Kidney glomerular epithelial cell (primary cell): ENCODE results near the gene CD302.
"Not testable (repeated sequence)": the region's sequence is repeated elsewhere in the genome, so short reads cannot be mapped to it uniquely, and the experiment has no call there.

Experiments used
- DNase-seq: peaks from one replicate; lab custom pipeline; 2025; lab: John Stamatoyannopoulos, UW

CD302 gene

DNA sequence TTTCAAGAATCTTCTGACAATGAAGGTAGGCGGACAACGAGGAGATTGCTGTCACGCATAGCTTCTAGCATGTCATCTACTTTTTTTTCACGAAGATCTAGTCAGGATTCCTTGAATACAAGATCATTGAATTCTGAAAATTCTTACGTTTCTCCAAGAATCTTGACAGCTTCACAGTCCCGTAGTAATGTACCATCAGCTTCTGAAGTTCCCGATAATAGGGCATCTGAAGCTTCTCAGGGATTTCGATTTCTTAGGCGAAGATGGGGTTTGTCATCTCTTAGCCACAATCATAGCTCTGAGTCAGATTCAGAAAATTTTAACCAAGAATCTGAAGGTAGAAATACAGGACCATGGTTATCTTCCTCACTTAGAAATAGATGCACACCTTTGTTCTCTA, 49.9 kb downstream of the CD302 start:
- DNase-seq = no peak

GRCh38 chr2:159745237-159745636, 52.8 kb downstream of the CD302 start:
- DNase-seq = not testable (repeated sequence)

GRCh38 chr2:159744363-159744762, 53.6 kb downstream of the CD302 start:
- DNase-seq = peak; percentile 87

- no peak for DNase-seq
Measured at GRCh38 chr2:159742846-159743245, 55.2 kb downstream of the CD302 start.

DNA sequence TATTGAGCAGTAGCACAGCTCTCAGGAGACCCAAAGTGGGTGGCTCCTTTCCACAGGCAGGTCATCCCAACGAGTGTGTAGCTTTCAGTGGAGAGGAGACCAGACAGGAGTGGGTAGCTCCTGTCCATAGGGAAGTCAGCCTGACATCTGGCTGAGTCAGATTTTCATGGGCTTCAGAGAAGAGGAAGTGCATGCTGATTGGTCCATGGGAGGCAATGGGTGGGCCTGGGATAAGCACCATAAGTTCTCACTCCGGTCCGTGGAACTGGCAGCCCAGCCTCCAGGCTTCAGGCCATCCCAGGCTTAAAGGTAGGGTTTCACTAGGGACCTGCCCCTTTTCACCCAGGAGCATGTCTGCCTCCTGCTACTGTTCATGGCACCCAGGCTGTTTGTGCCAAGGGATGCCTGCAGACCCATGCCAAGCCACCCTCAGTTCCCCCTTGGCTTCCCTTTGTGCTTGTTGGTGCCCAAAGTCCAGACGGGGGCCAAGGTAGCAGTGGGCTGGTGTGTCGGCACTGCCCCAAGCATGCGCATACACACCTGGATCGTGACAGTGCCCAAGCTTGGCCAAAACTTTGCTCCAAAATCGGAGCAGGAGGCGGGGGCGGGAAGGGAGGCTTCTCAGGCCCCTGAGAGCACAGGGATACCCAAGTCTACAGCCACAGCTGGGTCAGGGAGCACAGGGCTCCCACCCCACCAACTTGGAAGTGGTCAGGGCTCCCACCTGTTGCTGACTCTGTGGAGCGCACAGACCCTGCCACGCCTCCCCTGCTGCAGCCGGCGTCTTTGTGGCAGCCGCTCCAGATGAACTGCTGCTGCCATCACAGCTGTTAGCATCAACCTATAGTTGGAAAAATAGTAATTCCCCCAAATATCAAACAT, 59.3 kb downstream of the CD302 start:
- DNase-seq = no peak

- no peak for DNase-seq
Measured at GRCh38 chr2:159737917-159738296, 60.1 kb downstream of the CD302 start.

GRCh38 chr2:159737292-159737916, 60.6 kb downstream of the CD302 start:
- no peak for DNase-seq

GRCh38 chr2:159736048-159736447, 62.0 kb downstream of the CD302 start:
- DNase-seq = no peak

GRCh38 chr2:159735648-159736047, 62.4 kb downstream of the CD302 start:
- no peak for DNase-seq

DNA sequence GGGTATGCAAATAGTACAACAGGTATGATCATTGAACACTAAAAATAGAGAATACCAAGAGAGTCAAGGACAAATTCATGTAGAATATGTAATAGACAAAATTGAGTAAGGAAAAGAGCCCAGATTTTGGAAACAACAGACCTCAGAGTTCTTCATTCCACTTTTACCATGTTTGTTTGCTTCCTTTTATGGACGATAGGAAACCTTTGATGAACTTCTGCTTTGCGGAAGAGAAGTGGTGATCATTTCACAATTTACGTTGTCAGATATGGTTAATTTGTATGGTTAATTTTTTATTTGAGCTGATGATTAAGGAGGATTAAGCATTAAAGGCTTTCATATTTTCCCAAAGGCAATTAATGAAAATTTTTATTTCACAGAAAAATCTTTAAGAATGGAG, 69.4 kb downstream of the CD302 start:
- DNase-seq = no peak

GRCh38 chr2:159725713-159726112, 72.3 kb downstream of the CD302 start:
- DNase-seq = no peak

GRCh38 chr2:159724795-159725572, 73.0 kb downstream of the CD302 start:
- DNase-seq = not testable (repeated sequence)

DNA sequence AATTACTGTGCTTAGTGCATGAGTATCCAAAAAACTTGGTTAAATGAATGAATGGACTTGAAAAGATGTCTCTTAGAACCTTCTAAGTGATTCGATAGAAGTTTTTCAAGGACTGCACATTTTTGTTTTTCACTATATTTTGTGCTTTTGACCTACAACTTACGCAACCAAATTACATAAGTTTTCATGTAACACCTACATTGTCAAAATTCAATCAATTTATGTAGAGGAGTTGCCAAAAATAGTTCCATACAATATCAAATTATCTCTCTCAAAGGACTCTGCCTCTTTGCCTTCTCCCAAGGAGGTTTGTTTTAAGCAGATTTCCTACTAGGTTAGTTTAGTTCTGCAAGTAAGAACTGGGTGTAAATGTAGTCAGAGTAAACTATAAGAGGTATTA, 75.4 kb downstream of the CD302 start:
- no peak for DNase-seq

GRCh38 chr2:159720676-159721075, 77.3 kb downstream of the CD302 start:
- DNase-seq = no peak
